Hematopoietic multipotent progenitor cell treated with erythropoietin and hydrocortisone succinate and interleukin-3 and kit ligand, for 6 days (in vitro differentiated cells): Measurements from ENCODE around the gene SRSF3.
A peak's percentile ranks its signal among the peaks of the same experiment; 100 is the strongest.
"Not testable (repeated sequence)": the region's sequence is repeated elsewhere in the genome, so short reads cannot be mapped to it uniquely, and the experiment has no call there.

Experiments used
- DNase-seq: peaks from one replicate; pipeline ENCODE4 v3.0.0-alpha.2; 2015

SRSF3 gene

GRCh38 chr6:36594029-36594815, at the start of gene SRSF3:
SRSF3 (plus strand) TSS chr6:36594362; CDS start chr6:36596763, 2,401 bp downstream.
- peak; percentile 99 for DNase-seq

- no peak for DNase-seq
These were observed 48.3 kb upstream of the SRSF3 start for GRCh38 chr6:36545767-36546307.

- peak; percentile 61 for DNase-seq
These were observed 47.7 kb upstream of the SRSF3 start for GRCh38 chr6:36546308-36546919.

GRCh38 chr6:36546920-36547645, 47.1 kb upstream of the SRSF3 start, which contains the start of gene STK38:
STK38 (minus strand) TSS chr6:36547479; CDS start chr6:36540202, 7,277 bp downstream.
- peak; percentile 95 for DNase-seq

- DNase-seq: no peak
These were observed 46.3 kb upstream of the SRSF3 start for GRCh38 chr6:36547646-36548400.

- no peak for DNase-seq
These were observed 45.8 kb upstream of the SRSF3 start for GRCh38 chr6:36548401-36548743.

GRCh38 chr6:36550473-36551000, 43.6 kb upstream of the SRSF3 start:
- no peak for DNase-seq

- no peak for DNase-seq
These were observed 38.4 kb upstream of the SRSF3 start for GRCh38 chr6:36555750-36556252.

- DNase-seq: peak; percentile 35
These were observed 37.9 kb upstream of the SRSF3 start for GRCh38 chr6:36556281-36556680.

GRCh38 chr6:36559011-36559793, 35.0 kb upstream of the SRSF3 start:
- no peak for DNase-seq

- no peak for DNase-seq
These were observed 33.3 kb upstream of the SRSF3 start for GRCh38 chr6:36560822-36561221.

GRCh38 chr6:36563237-36563927, 30.8 kb upstream of the SRSF3 start:
- DNase-seq: no peak

GRCh38 chr6:36563928-36564284, 30.3 kb upstream of the SRSF3 start:
- no peak for DNase-seq

- DNase-seq: no peak
These were observed 27.7 kb upstream of the SRSF3 start for GRCh38 chr6:36566418-36566905.

- no peak for DNase-seq
These were observed 23.9 kb upstream of the SRSF3 start for GRCh38 chr6:36570264-36570663.

GRCh38 chr6:36571122-36572043, 22.8 kb upstream of the SRSF3 start:
- DNase-seq: no peak

GRCh38 chr6:36572353-36573311, 21.5 kb upstream of the SRSF3 start:
- DNase-seq: not testable (repeated sequence)

- DNase-seq: no peak
These were observed 19.5 kb upstream of the SRSF3 start for GRCh38 chr6:36574679-36575078.
